HG03457 (cell line): ENCODE measurements around the gene TTC7B.
"Not testable (repeated sequence)": the region's sequence is repeated elsewhere in the genome, so short reads cannot be mapped to it uniquely, and the experiment has no call there.

ENCODE experiments used
- ATAC-seq: cut with Tn5 transposase; IDR thresholded peaks from one replicate; pipeline ENCODE4 v1.9.1; 2021; ENCODE audit warnings: moderate number of reproducible peaks; ENCODE audit not compliant: unreplicated experiment

TTC7B gene

GRCh38 chr14:90815822-90816662, at the start of gene TTC7B:
TSS of gene TTC7B (minus strand) at chr14:90816430. CDS start at chr14:90816295, 135 bp downstream.
- no peak for ATAC-seq

- no peak for ATAC-seq
Observed at GRCh38 chr14:90864741-90865140, 48.5 kb upstream of the TTC7B start.

- ATAC-seq: no peak
Observed at GRCh38 chr14:90858511-90858910, 42.3 kb upstream of the TTC7B start.

GRCh38 chr14:90857866-90858265, 41.6 kb upstream of the TTC7B start:
- ATAC-seq: no peak

- ATAC-seq: not testable (repeated sequence)
Observed at GRCh38 chr14:90856115-90856514, 39.9 kb upstream of the TTC7B start.

GRCh38 chr14:90853116-90853515, 36.9 kb upstream of the TTC7B start:
- ATAC-seq: no peak

GRCh38 chr14:90851327-90852036, 35.3 kb upstream of the TTC7B start:
- ATAC-seq: no peak

- ATAC-seq: no peak
Observed at GRCh38 chr14:90850487-90850886, 34.3 kb upstream of the TTC7B start.

GRCh38 chr14:90849787-90850444, 33.7 kb upstream of the TTC7B start:
- no peak for ATAC-seq

- ATAC-seq: no peak
Observed at GRCh38 chr14:90848944-90849731, 32.9 kb upstream of the TTC7B start.

- no peak for ATAC-seq
Observed at GRCh38 chr14:90846511-90846910, 30.3 kb upstream of the TTC7B start.

GRCh38 chr14:90844321-90844720, 28.1 kb upstream of the TTC7B start:
- ATAC-seq: no peak

GRCh38 chr14:90842726-90843125, 26.5 kb upstream of the TTC7B start:
- no peak for ATAC-seq

- not testable (repeated sequence) for ATAC-seq
Observed at GRCh38 chr14:90840667-90841066, 24.4 kb upstream of the TTC7B start.

- no peak for ATAC-seq
Observed at GRCh38 chr14:90839889-90840266, 23.6 kb upstream of the TTC7B start.

- no peak for ATAC-seq
Observed at GRCh38 chr14:90839024-90839888, 23.0 kb upstream of the TTC7B start.

GRCh38 chr14:90838531-90838930, 22.3 kb upstream of the TTC7B start:
- ATAC-seq: not testable (repeated sequence)

- no peak for ATAC-seq
Observed at GRCh38 chr14:90837355-90837754, 21.1 kb upstream of the TTC7B start.

GRCh38 chr14:90836692-90837063, 20.4 kb upstream of the TTC7B start:
- no peak for ATAC-seq

GRCh38 chr14:90831821-90832220, 15.6 kb upstream of the TTC7B start:
- no peak for ATAC-seq
